Breast epithelium (tissue), 4 donors: ENCODE measurements around the gene PCBP3. TPM values are rescaled to one million over a fixed set of nuclear protein-coding genes. Genes with fewer than 3 reads are reported as not detected.

Source experiments
- DNase-seq, 2 donors: peaks; one replicate each; pipeline ENCODE4 v3.0.0-alpha.2; 2019; ENCODE audit warnings: low spot score in 2 of 2
- H3K27ac ChIP-seq, 2 donors: fragments of 200-600 bp; sonication (generic) in 1 of 2; one replicate each; pipeline ENCODE4 v1.5.1; 2016 to 2019; ENCODE audit warnings: mild to moderate bottlenecking in 1 of 2
- H3K27me3 ChIP-seq, 2 donors: fragments of 200-600 bp; sonication (generic) in 1 of 2; one replicate each; pipeline versions ENCODE4 v1.5.1 to v1.6.0; 2017 to 2019; ENCODE audit warnings: control low read depth in 1 of 2, mild to moderate bottlenecking in 1 of 2
- H3K36me3 ChIP-seq: fragments of 200-600 bp; one replicate; pipeline ENCODE4 v1.5.1; 2019
- H3K4me1 ChIP-seq, 2 donors: fragments of 200-600 bp; sonication (generic); one replicate each; pipeline ENCODE4 v1.5.1; 2016 to 2019; ENCODE audit warnings: control low read depth in 1 of 2
- H3K4me3 ChIP-seq, 3 donors: fragments of 200-600 bp; sonication (generic); 1 replicate in 2 of 3; 2 replicates in 1 of 3; pipeline ENCODE4 v1.5.1; 2016 to 2019; ENCODE audit warnings: mild to moderate bottlenecking in 3 of 3, moderate library complexity in 2 of 3
- H3K9me3 ChIP-seq, 2 donors: fragments of 200-600 bp; sonication (generic) in 1 of 2; one replicate each; pipeline ENCODE4 v1.5.1; 2016 to 2019; ENCODE audit warnings: control low read depth in 1 of 2
- CTCF ChIP-seq, 3 donors: fragments of 450-650 bp; IDR thresholded peaks; one replicate each; pipeline ENCODE4 v1.5.1; 2016 to 2017; ENCODE audit warnings: antibody characterized with exemption in 3 of 3, mild to moderate bottlenecking in 3 of 3, moderate library complexity in 3 of 3
- POLR2A ChIP-seq: fragments of 450-650 bp; IDR thresholded peaks from one replicate; pipeline ENCODE4 v1.6.1; 2016; ENCODE audit warnings: antibody characterized with exemption, mild to moderate bottlenecking, moderate library complexity
- POLR2AphosphoS5 ChIP-seq, 3 donors: sonication (generic); formaldehyde crosslinking; IDR thresholded peaks; one replicate each; pipeline ENCODE4 v1.6.1; 2017; ENCODE audit warnings: antibody characterized with exemption in 3 of 3
- intact Hi-C: fragments of 100-400 bp; cut with DNase I; formaldehyde crosslinking; loops from one replicate; pipeline ENCODE4 v1.15.1; 2023; ENCODE audit warnings: low total_unique reads
- total RNA-seq, 3 donors: library from RNA; depleted of rRNA; stranded (reverse); fragments of >200 nt; gene quantifications; one replicate each; pipeline ENCODE4 v1.1.0, GENCODE V29; 2016

Gene PCBP3
- total RNA-seq, 3 donors from 2014 or later = 3.4 to 13.8 (median 4.6) TPM

- no peak overlapping the region for H3K27ac ChIP-seq
- no peaks in the 10 kb centered on the region for H3K4me1 ChIP-seq
- intact Hi-C loops = no loop called here
- no peaks in the 10 kb centered on the region for H3K27me3 ChIP-seq
- no peak for DNase-seq
- TF ChIP-seq CTCF (IDR thresholded peaks at IDR 0.05) = no peak
- TF ChIP-seq POLR2AphosphoS5 (IDR thresholded peaks at IDR 0.05) = no peak
- H3K9me3 ChIP-seq = no peaks in the 10 kb centered on the region
- H3K4me3 ChIP-seq = no peak overlapping the region
- no peaks in the 10 kb centered on the region for H3K36me3 ChIP-seq
These were observed 113.1 kb downstream of the PCBP3 start for GRCh38 chr21:45756669-45757068.

DNA sequence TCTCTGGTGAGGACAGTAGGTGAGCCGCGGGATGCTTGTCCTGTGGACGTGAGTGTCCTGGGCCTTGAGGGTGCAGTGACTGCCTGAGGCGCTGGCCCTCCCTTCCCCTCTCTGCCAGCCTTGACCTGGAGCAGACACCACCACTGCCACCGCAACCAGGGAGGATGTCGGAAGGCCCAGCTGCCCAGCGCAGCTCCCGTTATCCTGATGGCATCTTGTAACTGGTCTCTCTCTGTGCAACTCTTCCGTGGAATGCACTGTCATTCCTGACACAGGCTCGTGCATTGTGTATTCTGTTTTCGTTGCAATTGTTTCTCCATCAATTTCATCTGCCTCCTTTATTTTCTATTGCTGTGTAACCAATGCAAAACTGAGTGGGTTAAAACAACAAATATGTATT is 118.2 kb downstream of the PCBP3 start:
- no peaks in the 10 kb centered on the region for H3K36me3 ChIP-seq
- intact Hi-C loops = no loop called here

GRCh38 chr21:45763074-45763473 is 119.5 kb downstream of the PCBP3 start:
- Histone ChIP-seq H3K9me3 (no peaks in the 10 kb centered on the region), H3K4me1 (no peaks in the 10 kb centered on the region), H3K4me3 (no peak overlapping the region), H3K27ac (no peak overlapping the region), H3K27me3 (no peaks in the 10 kb centered on the region), H3K36me3 (no peaks in the 10 kb centered on the region)
- DNase-seq = no peak
- intact Hi-C loops = no loop called here
- no peak for TF ChIP-seq POLR2A
- no peak for TF ChIP-seq POLR2AphosphoS5 (IDR thresholded peaks at IDR 0.05)
- no peak for TF ChIP-seq CTCF (IDR thresholded peaks at IDR 0.05)

More for the DNA sequence above, 118.2 kb downstream of the PCBP3 start:
- TF ChIP-seq CTCF (IDR thresholded peaks at IDR 0.05) (no peak), POLR2AphosphoS5 (IDR thresholded peaks at IDR 0.05) (no peak), POLR2A (no peak)
- no peak overlapping the region for H3K27ac ChIP-seq
- DNase-seq = no peak
- no peaks in the 10 kb centered on the region for H3K9me3 ChIP-seq
- no peaks in the 10 kb centered on the region for H3K4me1 ChIP-seq
- H3K4me3 ChIP-seq = no peak overlapping the region
- no peaks in the 10 kb centered on the region for H3K27me3 ChIP-seq

DNA sequence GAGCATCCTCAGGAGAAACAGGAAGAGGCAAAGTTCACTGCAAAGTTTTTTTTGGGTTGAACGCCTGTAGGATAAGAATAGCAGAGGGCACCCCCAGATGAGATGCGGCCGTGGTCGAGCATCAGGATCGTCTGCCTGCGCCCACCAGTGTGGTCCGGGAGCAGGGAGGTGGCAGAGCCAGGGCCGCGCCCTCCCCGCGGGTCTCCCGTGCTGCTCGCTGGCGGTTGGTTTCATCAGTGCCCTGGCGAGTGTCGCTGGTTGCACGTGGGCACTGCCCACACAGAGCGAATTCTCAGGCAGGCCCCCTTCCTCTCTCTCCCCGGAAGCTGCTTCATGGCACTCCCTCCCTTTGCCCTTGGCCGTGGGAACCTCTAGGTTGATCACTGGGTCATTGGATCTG is 120.0 kb downstream of the PCBP3 start:
- no peak for DNase-seq
- intact Hi-C loops = no loop called here
- H3K27ac ChIP-seq = no peak overlapping the region
- no peaks in the 10 kb centered on the region for H3K4me1 ChIP-seq
- H3K27me3 ChIP-seq = no peaks in the 10 kb centered on the region
- H3K36me3 ChIP-seq = no peaks in the 10 kb centered on the region
- no peaks in the 10 kb centered on the region for H3K9me3 ChIP-seq
- no peak for TF ChIP-seq POLR2A
- TF ChIP-seq POLR2AphosphoS5 (IDR thresholded peaks at IDR 0.05) = no peak
- no peak for TF ChIP-seq CTCF (IDR thresholded peaks at IDR 0.05)
- H3K4me3 ChIP-seq = no peak overlapping the region

- no peak for DNase-seq
- H3K4me1 ChIP-seq = no peaks in the 10 kb centered on the region
- H3K9me3 ChIP-seq = no peaks in the 10 kb centered on the region
- TF ChIP-seq POLR2A (no peak), CTCF (IDR thresholded peaks at IDR 0.05) (no peak), POLR2AphosphoS5 (IDR thresholded peaks at IDR 0.05) (no peak)
- no peak overlapping the region for H3K4me3 ChIP-seq
- H3K27me3 ChIP-seq = no peaks in the 10 kb centered on the region
- no peak overlapping the region for H3K27ac ChIP-seq
- intact Hi-C loops = no loop called here
- no peaks in the 10 kb centered on the region for H3K36me3 ChIP-seq
These were observed 121.3 kb downstream of the PCBP3 start for GRCh38 chr21:45764792-45765191.
